Suprapubic skin (tissue), 4 donors: Measurements from ENCODE around the gene HACD1.

Experiments
- CTCF ChIP-seq, 2 donors: fragments of 200-600 bp in 1 of 2; fragments of 450-650 bp in 1 of 2; sonication (generic) in 1 of 2; IDR thresholded peaks; one replicate each; pipeline ENCODE4 v1.5.1; 2016 to 2019; ENCODE audit warnings: antibody characterized with exemption in 2 of 2, mild to moderate bottlenecking in 1 of 2, moderate library complexity in 1 of 2
- POLR2A ChIP-seq, 2 donors: fragments of 450-650 bp; IDR thresholded peaks; one replicate each; pipeline ENCODE4 v1.6.1; 2017; ENCODE audit warnings: antibody characterized with exemption in 2 of 2, mild to moderate bottlenecking in 2 of 2, moderate library complexity in 2 of 2
- POLR2AphosphoS5 ChIP-seq, 3 donors: sonication (generic); formaldehyde crosslinking; IDR thresholded peaks; one replicate each; pipeline ENCODE4 v1.6.1; 2017; ENCODE audit warnings: antibody characterized with exemption in 3 of 3

DNA sequence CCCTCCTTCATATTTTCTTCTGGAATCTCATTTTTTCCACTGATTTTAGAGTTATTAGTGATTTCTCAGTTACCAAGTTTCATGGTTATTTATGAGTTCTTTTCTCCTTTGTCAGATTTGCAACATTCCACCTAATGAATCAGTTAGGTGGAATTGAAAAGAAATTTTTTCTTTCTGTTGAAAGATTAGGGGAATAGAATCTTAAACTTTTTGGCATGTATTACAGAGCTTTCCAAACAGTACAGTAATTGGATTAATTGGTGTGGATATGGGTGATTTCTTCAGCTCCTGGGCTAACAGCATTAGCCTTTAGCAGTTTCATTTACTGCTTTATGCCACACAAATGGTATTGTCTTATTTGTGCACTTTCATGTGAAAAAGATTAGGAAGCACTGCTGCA lies 43.7 kb upstream of the HACD1 start:
- no peak for TF ChIP-seq CTCF (IDR thresholded peaks at IDR 0.05)
- no peak for TF ChIP-seq POLR2AphosphoS5 (IDR thresholded peaks at IDR 0.05)
- TF ChIP-seq POLR2A (IDR thresholded peaks at IDR 0.05) = no peak
